Measurements from ENCODE around the gene C1orf185.
"Not testable (repeated sequence)": the region's sequence is repeated elsewhere in the genome, so short reads cannot be mapped to it uniquely, and the experiment has no call there.

C1orf185 gene

DNA sequence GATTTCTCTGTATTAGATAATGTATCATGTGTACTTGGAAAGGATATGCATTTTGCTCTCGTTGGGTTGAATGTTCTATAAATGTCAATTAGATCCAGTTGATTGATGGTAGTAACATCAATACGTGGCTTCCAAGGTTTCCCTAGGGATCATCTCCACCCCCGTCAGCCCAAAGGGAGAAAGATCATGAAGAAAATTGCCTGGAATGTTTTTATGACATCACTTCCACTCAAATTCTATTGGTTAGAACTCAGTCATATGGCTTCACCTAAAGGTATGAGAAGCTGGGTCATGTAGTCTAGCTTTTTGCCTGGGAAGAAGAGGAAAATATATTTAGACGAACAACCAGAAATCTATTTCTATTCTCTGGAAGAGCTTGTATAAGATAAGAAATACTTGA lies at the start of gene C1orf185:
Gene C1orf185, plus strand, starts transcription at position 253 of the 400 bp plus-strand sequence. Its CDS starts 6 bp downstream, at position 259.
- no peak for DNase-seq

DNA sequence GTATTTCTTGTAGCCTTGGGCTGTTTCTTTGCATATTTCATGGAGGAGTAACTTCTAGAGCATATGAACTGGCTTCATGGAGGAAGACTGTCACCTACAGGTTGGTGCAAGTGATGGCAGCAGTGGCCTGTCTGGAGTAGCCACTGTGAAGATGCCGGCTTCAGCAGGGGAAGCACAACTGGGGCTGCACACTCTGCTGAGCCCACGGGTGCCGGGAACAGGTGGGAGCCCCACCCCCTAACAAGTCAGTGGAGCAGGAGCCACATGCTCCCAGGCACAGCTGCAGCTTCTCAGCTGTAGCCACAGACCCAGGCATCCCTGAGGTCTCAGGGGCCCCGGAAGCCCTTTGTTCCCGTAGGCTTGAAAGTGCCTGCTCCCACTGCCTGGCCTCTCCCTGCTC lies 43.2 kb upstream of the C1orf185 start:
- DNase-seq = peak; percentile 14

GRCh38 chr1:51061231-51061918 lies 40.7 kb upstream of the C1orf185 start:
- DNase-seq = no peak

DNA sequence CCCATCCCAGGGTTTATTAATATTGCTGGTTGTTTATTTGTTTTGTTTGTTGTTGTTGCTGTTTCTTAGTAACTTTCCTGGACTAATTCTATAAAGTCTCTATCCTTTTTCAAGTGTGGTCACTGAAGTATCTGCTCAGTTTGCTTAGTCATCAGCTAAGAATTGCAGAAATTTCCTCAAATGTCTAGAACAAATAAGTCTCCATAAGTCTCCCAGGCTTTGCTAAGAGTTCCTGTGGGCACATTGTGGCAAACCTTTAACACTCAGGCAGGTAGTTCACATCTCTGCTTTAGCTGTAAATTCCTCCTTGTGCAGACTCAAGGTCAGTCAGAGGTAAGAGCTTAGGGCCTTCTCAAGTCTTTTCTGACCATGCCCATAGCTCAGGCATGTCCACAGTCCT lies 38.9 kb upstream of the C1orf185 start:
- DNase-seq = no peak

DNA sequence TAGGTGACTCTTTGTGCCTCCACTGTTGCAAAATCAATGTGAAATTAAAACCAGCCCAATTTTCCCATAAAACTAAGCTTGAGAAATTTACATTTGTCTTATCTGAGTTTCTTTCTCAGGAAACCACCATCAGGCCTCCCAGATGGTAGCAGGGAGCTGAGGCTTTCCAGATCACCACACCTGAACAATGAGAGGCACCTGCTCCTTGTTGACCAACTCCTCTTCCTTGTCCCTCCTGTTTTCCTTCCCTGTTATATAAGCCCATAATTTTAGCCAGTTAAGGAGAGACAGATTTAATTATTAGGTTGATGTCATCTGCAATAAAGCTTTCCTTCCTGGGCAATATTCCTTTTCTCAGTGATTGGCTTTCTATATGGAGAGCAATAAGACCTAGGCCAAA lies 32.0 kb upstream of the C1orf185 start:
- DNase-seq = no peak

DNA sequence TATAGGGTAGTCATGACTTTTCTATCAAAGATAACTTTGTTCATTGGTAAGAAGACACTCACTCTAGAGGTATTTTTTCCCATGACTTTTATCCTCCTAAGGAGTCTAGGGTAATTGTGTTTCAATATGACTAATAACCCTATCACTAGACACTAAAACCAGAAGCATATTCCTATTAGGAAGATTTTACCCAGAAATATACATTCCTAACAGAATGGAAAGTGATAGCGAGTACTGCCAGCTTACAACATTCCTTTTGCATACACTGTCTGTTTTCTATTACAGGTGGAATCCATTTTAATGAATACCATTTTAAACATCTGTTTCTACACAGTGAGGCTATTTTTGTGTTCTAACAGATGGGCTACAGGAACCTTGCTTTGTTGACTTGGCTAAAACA lies 31.4 kb upstream of the C1orf185 start:
- DNase-seq = no peak

GRCh38 chr1:51071291-51072042 lies 30.6 kb upstream of the C1orf185 start:
- DNase-seq = no peak

- DNase-seq = no peak
Measured at GRCh38 chr1:51072043-51072439, 30.0 kb upstream of the C1orf185 start.

DNA sequence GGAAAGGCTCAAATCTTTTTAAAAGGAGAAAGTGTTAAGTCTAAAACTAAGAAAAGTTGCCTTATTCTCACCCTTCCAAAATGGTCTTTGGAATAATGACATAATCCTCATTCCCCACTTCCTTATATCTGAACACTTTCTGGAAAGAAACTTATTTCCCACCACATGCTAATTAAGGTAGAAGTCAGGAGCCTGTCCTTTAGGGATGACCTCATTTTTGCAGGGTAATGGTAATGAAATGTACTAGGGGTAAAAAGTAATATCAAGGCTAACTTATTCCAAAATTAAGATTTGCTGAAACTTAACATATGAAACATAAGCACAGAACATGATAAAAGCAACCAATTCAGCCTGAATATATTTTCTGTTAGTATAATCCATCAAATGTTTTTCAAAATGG lies 29.4 kb upstream of the C1orf185 start:
- DNase-seq = no peak

DNA sequence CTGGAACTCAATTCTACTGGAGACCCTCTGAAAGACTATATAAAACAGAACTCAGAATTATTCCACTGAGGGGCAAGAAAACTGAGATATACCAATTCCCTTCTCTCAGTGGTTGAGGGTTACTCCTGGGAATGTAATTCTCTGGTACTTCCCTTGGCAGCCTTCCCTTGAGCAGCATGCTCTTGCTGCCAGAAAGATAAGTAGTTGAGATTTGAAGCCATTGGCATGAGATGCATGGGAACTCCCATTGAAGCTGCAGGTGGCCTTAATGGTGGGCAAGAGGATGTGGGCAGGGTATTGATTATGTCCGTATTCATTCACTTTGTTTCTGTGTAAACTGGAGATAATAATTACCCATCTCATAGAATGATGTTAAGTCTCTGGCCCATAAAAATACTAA lies 28.6 kb upstream of the C1orf185 start:
- no peak for DNase-seq

GRCh38 chr1:51086496-51087271 lies 15.3 kb upstream of the C1orf185 start:
- no peak for DNase-seq

DNA sequence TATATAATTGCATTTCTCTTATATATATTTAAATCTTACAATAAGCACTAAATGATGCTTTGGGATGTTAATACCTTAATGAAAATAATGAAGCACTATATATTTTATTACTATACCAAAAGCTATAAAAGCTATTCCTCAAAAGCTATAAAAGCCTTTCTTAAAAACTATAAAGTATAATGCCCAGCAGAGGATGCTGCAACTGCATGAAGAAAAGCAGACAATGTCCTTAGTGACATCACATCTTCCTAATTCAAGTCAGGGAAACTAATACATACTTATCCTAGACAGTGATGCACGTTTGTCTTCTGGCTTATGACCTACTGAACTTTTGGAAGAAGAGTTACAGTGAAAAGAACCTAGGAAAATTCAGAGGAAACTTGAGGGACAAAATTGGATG lies 13.6 kb upstream of the C1orf185 start:
- no peak for DNase-seq

DNA sequence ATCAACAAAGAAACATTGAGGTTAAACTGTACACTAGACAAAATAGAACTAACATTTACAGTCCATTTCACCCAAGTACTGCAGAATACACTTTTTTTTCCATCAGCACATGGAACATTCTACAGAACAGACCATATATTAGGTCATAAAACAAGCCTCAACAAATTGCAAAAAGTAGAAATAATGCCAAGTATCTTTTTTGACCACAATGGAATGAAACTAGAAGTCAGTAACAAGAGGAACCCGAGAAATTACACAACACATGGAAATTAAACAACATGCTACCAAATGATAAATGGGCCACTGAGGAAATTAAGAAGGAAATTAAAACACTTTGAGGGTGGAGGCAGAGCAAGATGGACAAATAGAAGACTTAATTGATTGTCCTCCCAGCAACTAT lies 8.4 kb upstream of the C1orf185 start:
- DNase-seq = no peak

DNA sequence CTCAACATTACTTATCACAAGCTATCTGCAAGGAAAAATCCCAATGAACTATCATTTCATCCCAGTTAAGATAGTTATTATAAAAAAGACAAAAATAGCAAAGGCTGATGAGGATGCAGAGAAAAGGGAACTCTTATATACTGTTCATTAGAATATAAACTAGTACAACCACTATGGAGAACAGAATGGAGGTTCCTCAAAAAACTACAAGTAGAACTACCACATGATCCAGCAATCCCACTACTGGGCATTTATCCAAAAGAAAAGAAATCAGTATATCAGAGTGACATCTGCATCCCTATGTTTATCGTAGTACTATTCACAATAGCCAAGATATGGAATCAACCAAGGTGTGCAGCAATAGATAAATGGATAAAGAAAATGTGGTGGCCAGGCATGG lies 4.9 kb upstream of the C1orf185 start:
- no peak for DNase-seq

GRCh38 chr1:51100264-51100880 lies 1.7 kb upstream of the C1orf185 start:
- DNase-seq = no peak

DNA sequence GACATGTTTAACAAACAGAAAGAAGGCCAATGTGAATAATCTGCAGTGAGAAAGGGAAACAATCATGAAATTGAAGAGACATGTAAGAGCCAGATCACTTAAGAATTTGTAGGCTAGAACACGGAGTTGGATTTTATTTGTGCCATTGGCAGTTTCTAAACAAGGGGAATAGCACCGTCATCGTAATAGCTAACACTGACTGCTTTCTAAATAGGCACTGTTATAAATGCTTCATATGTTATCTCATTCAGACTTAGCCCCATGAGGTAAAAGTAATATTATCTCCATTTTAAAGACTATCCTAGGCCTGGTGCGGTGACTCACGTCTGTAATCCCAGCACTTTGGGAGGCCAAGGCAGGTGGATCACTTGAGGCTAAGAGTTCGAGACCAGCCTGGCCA lies 12.1 kb downstream of the C1orf185 start:
- DNase-seq = no peak

GRCh38 chr1:51115714-51116404 lies 13.8 kb downstream of the C1orf185 start:
- no peak for DNase-seq

- DNase-seq = no peak
Measured at GRCh38 chr1:51119331-51119730, 17.3 kb downstream of the C1orf185 start.

DNA sequence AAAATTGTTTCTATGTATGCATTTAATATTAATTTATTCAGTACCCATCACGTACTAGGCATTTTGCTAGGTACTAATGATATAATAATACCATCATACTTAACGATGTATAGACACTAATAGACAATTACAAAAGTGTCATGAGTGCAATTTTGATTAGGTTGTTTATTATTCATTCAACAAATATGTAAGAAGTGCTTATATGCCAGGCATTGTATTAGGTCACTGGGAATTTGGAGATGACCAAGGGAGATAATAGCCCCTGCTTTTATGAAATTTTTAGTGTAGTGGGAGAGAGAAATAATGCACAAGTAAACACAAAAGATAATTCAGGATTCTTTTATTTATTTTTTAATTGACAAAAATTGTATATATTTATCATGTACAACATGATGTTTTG lies 18.6 kb downstream of the C1orf185 start:
- no peak for DNase-seq

GRCh38 chr1:51127152-51127551 lies 25.1 kb downstream of the C1orf185 start:
- not testable (repeated sequence) for DNase-seq

- DNase-seq = no peak
Measured at GRCh38 chr1:51131185-51131584, 29.2 kb downstream of the C1orf185 start.

DNA sequence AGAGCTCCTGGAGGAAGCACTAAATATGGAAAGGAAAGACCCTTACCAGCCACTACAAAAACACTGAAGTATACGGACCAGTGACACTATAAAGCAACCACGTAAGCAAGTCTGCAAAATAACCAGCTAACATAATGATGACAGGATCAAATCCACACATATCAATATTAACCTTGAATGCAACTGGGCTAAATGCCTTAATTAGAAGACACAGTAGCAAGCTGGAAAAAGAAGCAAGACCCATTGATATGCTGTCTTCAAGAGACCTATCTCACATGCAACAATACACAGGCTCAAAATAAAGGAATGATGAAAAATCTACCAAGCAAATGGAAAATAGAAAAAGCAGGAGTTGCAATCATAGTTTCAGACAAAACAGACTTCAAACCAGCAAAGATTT lies 31.0 kb downstream of the C1orf185 start:
- DNase-seq = no peak

DNA sequence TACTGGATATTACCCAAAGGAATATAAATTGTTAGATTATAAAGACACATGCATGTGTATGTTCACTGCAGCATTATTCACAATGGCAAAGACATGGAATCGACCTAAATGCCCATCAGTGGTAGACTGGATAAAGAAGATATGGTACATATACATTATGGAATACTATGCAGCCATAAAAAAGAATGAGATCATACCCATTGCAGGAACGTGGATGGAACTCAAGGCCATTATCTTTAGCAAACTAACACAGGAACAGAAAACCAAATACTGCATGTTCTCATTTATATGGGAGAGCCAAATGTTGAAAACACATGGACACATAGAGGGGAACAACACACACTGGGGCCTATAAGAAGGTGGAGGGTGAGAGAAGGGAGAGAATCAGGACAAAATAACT lies 35.7 kb downstream of the C1orf185 start:
- not testable (repeated sequence) for DNase-seq
